CD14-positive monocyte (primary cell): ENCODE data around the gene ME1. TPM values are rescaled to one million over a fixed set of nuclear protein-coding genes. Genes with fewer than 3 reads are reported as not detected.
A peak's percentile ranks its signal among the peaks of the same experiment; 100 is the strongest.

Experiments used
- DNase-seq, 3 donors: peaks; one replicate each; pipeline ENCODE4 v3.0.0-alpha.2; 2011 to 2022
- H2AFZ ChIP-seq: 2 replicates; pipeline ENCODE4 v1.6.0; 2012; ENCODE audit warnings: mild to moderate bottlenecking, low read depth, low read length, inconsistent platforms; ENCODE audit not compliant: insufficient read depth, poor library complexity, severe bottlenecking
- H3K27ac ChIP-seq, 2 donors: 1 replicate in 1 of 2; 2 replicates in 1 of 2; pipeline ENCODE4 v1.5.1; 2012 to 2013; ENCODE audit warnings: low read length in 2 of 2, control low read depth in 1 of 2, inconsistent platforms in 1 of 2, low read depth in 1 of 2, mild to moderate bottlenecking in 1 of 2
- H3K27me3 ChIP-seq, 2 donors: one replicate each; pipeline versions ENCODE4 v1.6.0 to v1.6.1; 2011 to 2013; ENCODE audit warnings: low read length in 2 of 2; ENCODE audit not compliant: control insufficient read depth in 2 of 2, insufficient read depth in 2 of 2
- H3K36me3 ChIP-seq, 2 donors: replicated peaks in 1 of 2; 1 replicate in 1 of 2; 2 replicates in 1 of 2; pipeline versions ENCODE4 v1.5.1 to v1.6.1; 2012 to 2013; ENCODE audit warnings: low read length in 2 of 2, control low read depth in 1 of 2, inconsistent platforms in 1 of 2, mild to moderate bottlenecking in 1 of 2; ENCODE audit not compliant: insufficient read depth in 2 of 2, control insufficient read depth in 1 of 2
- H3K4me1 ChIP-seq, 2 donors: 1 replicate in 1 of 2; 2 replicates in 1 of 2; pipeline versions ENCODE4 v1.5.1 to v1.6.1; 2012 to 2013; ENCODE audit warnings: low read length in 2 of 2, control low read depth in 1 of 2, inconsistent platforms in 1 of 2, mild to moderate bottlenecking in 1 of 2, moderate library complexity in 1 of 2; ENCODE audit not compliant: insufficient read depth in 2 of 2, control insufficient read depth in 1 of 2
- H3K4me2 ChIP-seq: replicated peaks from 2 replicates; pipeline ENCODE3; 2012; ENCODE audit warnings: low read length, moderate library complexity, mild to moderate bottlenecking; ENCODE audit not compliant: poor library complexity, severe bottlenecking; ENCODE audit errors: extremely low read depth
- H3K4me3 ChIP-seq, 3 experiments: fragments of 200-600 bp in 1 of 3; sonication (generic) in 1 of 3; replicated peaks in 1 of 3; 1 replicate in 2 of 3; 2 replicates in 1 of 3; pipeline ENCODE4 v1.5.1; 2011 to 2013; ENCODE audit warnings: low read length in 3 of 3, mild to moderate bottlenecking in 3 of 3, control low read depth in 2 of 3, low read depth in 2 of 3, inconsistent platforms in 1 of 3, moderate library complexity in 1 of 3
- H3K79me2 ChIP-seq: 2 replicates; pipeline ENCODE4 v1.6.0; 2012; ENCODE audit warnings: mild to moderate bottlenecking, control low read depth, inconsistent platforms, low read length, moderate library complexity; ENCODE audit not compliant: insufficient read depth
- H3K9ac ChIP-seq: 2 replicates; pipeline ENCODE4 v1.6.0; 2017; ENCODE audit warnings: low read length, mild to moderate bottlenecking; ENCODE audit not compliant: insufficient read depth, poor library complexity, severe bottlenecking
- H3K9me3 ChIP-seq, 2 donors: replicated peaks in 1 of 2; 1 replicate in 1 of 2; 2 replicates in 1 of 2; pipeline versions ENCODE4 v1.5.1 to v1.6.1; 2012 to 2013; ENCODE audit warnings: low read length in 2 of 2, control low read depth in 1 of 2; ENCODE audit not compliant: control insufficient read depth in 1 of 2, insufficient read depth in 1 of 2
- H4K20me1 ChIP-seq: 2 replicates; pipeline ENCODE4 v1.6.0; 2012; ENCODE audit warnings: mild to moderate bottlenecking, low read length, control low read depth, moderate library complexity; ENCODE audit not compliant: insufficient read depth
- H3K27ac Mint-ChIP-seq, 7 donors: one replicate each; pipeline ENCODE4 v1.8.0; 2020; ENCODE audit warnings: mild to moderate bottlenecking in 7 of 7, mixed read lengths in 7 of 7, moderate library complexity in 6 of 7, inconsistent platforms in 2 of 7
- H3K27me3 Mint-ChIP-seq, 3 donors: one replicate each; pipeline ENCODE4 v1.8.0; 2021 to 2022; ENCODE audit warnings: low read depth in 3 of 3, mild to moderate bottlenecking in 3 of 3, mixed read lengths in 3 of 3, moderate library complexity in 3 of 3, inconsistent platforms in 1 of 3
- H3K36me3 Mint-ChIP-seq, 2 donors: one replicate each; pipeline ENCODE4 v1.8.0; 2020; ENCODE audit warnings: mixed read lengths in 2 of 2, inconsistent platforms in 1 of 2, mild to moderate bottlenecking in 1 of 2
- H3K4me1 Mint-ChIP-seq: one replicate; pipeline ENCODE4 v1.8.0; 2020; ENCODE audit warnings: mild to moderate bottlenecking, mixed read lengths
- H3K4me3 Mint-ChIP-seq, 2 donors: one replicate each; pipeline ENCODE4 v1.8.0; 2020; ENCODE audit warnings: mild to moderate bottlenecking in 2 of 2, mixed read lengths in 2 of 2, moderate library complexity in 1 of 2
- H3K9me3 Mint-ChIP-seq, 7 donors: one replicate each; pipeline ENCODE4 v1.8.0; 2020 to 2022; ENCODE audit warnings: mixed read lengths in 7 of 7, mild to moderate bottlenecking in 6 of 7, moderate library complexity in 6 of 7, inconsistent platforms in 2 of 7
- CTCF ChIP-seq: fragments of 200-600 bp; IDR thresholded peaks from one replicate; pipeline ENCODE4 v1.8.0; 2022; ENCODE audit warnings: antibody characterized with exemption, mild to moderate bottlenecking
- WGBS: methylation state at CpG from one replicate; pipeline ENCODE4 v1.1.5; 2013; ENCODE audit warnings: missing lambda C conversion rate; ENCODE audit not compliant: insufficient coverage; 5-methylcytosine and 5-hydroxymethylcytosine counted together
- intact Hi-C, 2 donors: fragments of 100-400 bp; cut with micrococcal nuclease; formaldehyde crosslinking; loops; one replicate each; pipeline versions ENCODE4 v1.15.0 to v1.15.1; 2023
- polyA plus RNA-seq, 3 donors: library from polyadenylated mRNA; depleted of rRNA in 1 of 3; unstranded in 2 of 3; stranded (reverse) in 1 of 3; fragments of 300-500 nt in 2 of 3; fragments of >200 nt in 1 of 3; fragmentation: Illumina TruSeq in 2 of 3; gene quantifications; 1 replicate in 2 of 3; 2 replicates in 1 of 3; pipeline ENCODE4 v1.2.3, GENCODE V29; 2012 to 2021

The ME1 gene
- polyA plus RNA-seq, 3 donors = 1.3 to 4.0 (median 2.1) TPM

- no peaks in the 10 kb centered on the region for H3K36me3 Mint-ChIP-seq
Observed at GRCh38 chr6:83218646-83219045, 212.2 kb downstream of the ME1 start.

GRCh38 chr6:83216806-83217205 is 214.0 kb downstream of the ME1 start:
- Histone ChIP-seq H4K20me1 (no peaks in the 10 kb centered on the region), H3K79me2 (no peaks in the 10 kb centered on the region), H3K9ac (no peak overlapping the region), H3K27me3 (no peaks in the 10 kb centered on the region), H3K9me3 (no peaks in the 10 kb centered on the region), H3K4me3 (no peak overlapping the region), H3K4me1 (no peaks in the 10 kb centered on the region), H2AFZ (no peak overlapping the region), H3K27ac (no peak overlapping the region), H3K4me2 (no peak overlapping the region), H3K36me3 (no peaks in the 10 kb centered on the region)
- H3K27me3 Mint-ChIP-seq = peaks cover 2 to 12% (median 5%) of the 10 kb centered on the region in 3 donors
- H3K36me3 Mint-ChIP-seq = no peaks in the 10 kb centered on the region
- H3K9me3 Mint-ChIP-seq = no peaks in the 10 kb centered on the region
- intact Hi-C loops = no loop called here
- H3K4me1 Mint-ChIP-seq = no peaks in the 10 kb centered on the region
- TF ChIP-seq CTCF = no peak
- H3K27ac Mint-ChIP-seq = no peak overlapping the region
- DNase-seq = no peak
- no peak overlapping the region for H3K4me3 Mint-ChIP-seq

More at GRCh38 chr6:83218646-83219045, 212.2 kb downstream of the ME1 start:
- no CpG with 5 or more reads among the region's 3 CpGs for WGBS
- intact Hi-C loops = no loop called here
- H3K4me1 Mint-ChIP-seq = no peaks in the 10 kb centered on the region
- no peaks in the 10 kb centered on the region for H3K9me3 ChIP-seq
- TF ChIP-seq CTCF = no peak
- H3K4me3 Mint-ChIP-seq = no peak overlapping the region
- no peaks in the 10 kb centered on the region for H3K9me3 Mint-ChIP-seq
- no peaks in the 10 kb centered on the region for H3K36me3 ChIP-seq
- H3K4me3 ChIP-seq = no peak overlapping the region
- no peaks in the 10 kb centered on the region for H3K4me1 ChIP-seq
- no peak overlapping the region for H3K4me2 ChIP-seq
- H3K27ac Mint-ChIP-seq = peak overlapping the region in 1 of 7 donors; percentile 51
- no peak overlapping the region for H2AFZ ChIP-seq
- DNase-seq = no peak
- no peaks in the 10 kb centered on the region for H3K79me2 ChIP-seq
- no peak overlapping the region for H3K9ac ChIP-seq
- no peak overlapping the region for H3K27ac ChIP-seq
- peaks cover 0 to 4% (median 2%) of the 10 kb centered on the region in 3 donors for H3K27me3 Mint-ChIP-seq
- no peaks in the 10 kb centered on the region for H3K27me3 ChIP-seq
- no peaks in the 10 kb centered on the region for H4K20me1 ChIP-seq
